Tibial nerve (tissue), 4 donors: Measurements from ENCODE around the gene RNASE1.

ENCODE experiments used
- EP300 ChIP-seq, 2 donors: sonication (generic); formaldehyde crosslinking; IDR thresholded peaks; one replicate each; pipeline ENCODE4 v1.6.1; 2017; ENCODE audit warnings: antibody characterized with exemption in 2 of 2, mild to moderate bottlenecking in 1 of 2
- POLR2A ChIP-seq, 2 donors: fragments of 450-650 bp; IDR thresholded peaks; one replicate each; pipeline ENCODE4 v1.6.1; 2017; ENCODE audit warnings: antibody characterized with exemption in 2 of 2, mild to moderate bottlenecking in 2 of 2, moderate library complexity in 2 of 2
- TF ChIP-seq, protein P1 (sequence below), 5 experiments: fragments of 200-600 bp in 3 of 5; fragments of 450-650 bp in 2 of 5; sonication (generic) in 3 of 5; IDR thresholded peaks; one replicate each; pipeline ENCODE4 v1.5.1; 2016 to 2019; ENCODE audit warnings: antibody characterized with exemption in 5 of 5, mild to moderate bottlenecking in 3 of 5, moderate library complexity in 2 of 5

DNA sequence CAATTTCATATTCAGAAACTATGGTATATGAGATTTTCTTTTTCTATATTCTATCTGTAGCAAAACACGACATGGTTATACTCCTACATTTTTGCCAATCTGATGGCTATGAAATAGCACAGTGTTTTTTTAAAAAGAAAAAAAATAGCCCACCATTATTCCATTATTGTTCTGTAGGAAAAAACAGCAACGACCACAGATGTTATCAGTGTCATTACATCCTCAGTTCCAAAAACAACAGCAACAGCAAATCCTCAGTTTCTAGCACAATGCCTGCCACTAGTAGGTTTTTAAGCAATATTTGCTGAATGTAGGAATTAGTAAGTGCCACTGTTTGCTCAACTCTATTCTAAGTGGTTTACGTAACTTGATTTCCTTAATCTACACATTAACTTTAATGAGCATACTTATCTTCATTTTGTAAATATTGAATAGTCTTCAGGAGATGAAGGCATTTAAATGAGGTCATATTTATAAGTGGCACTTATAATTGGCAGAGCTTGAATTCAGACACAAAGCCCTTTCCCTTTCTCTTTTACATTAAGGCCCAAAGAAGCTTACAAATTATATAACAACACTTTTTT is 13.3 kb downstream of the RNASE1 start:
- TF ChIP-seq, protein P1, sequence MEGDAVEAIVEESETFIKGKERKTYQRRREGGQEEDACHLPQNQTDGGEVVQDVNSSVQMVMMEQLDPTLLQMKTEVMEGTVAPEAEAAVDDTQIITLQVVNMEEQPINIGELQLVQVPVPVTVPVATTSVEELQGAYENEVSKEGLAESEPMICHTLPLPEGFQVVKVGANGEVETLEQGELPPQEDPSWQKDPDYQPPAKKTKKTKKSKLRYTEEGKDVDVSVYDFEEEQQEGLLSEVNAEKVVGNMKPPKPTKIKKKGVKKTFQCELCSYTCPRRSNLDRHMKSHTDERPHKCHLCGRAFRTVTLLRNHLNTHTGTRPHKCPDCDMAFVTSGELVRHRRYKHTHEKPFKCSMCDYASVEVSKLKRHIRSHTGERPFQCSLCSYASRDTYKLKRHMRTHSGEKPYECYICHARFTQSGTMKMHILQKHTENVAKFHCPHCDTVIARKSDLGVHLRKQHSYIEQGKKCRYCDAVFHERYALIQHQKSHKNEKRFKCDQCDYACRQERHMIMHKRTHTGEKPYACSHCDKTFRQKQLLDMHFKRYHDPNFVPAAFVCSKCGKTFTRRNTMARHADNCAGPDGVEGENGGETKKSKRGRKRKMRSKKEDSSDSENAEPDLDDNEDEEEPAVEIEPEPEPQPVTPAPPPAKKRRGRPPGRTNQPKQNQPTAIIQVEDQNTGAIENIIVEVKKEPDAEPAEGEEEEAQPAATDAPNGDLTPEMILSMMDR (IDR thresholded peaks at IDR 0.05) = no peak
- TF ChIP-seq POLR2A (IDR thresholded peaks at IDR 0.05) (no peak), EP300 (IDR thresholded peaks at IDR 0.05) (no peak)
